K562 (cell line): ENCODE results near the gene FAM114A1. TPM values are rescaled to one million over a fixed set of nuclear protein-coding genes. Genes with fewer than 3 reads are reported as not detected.

Experiments
- BCLAF1 ChIP-seq, 2 experiments: fragments of 450-650 bp in 1 of 2; IDR thresholded peaks; 2 replicates each; pipeline ENCODE4 v1.6.1; 2011 to 2017; ENCODE audit warnings: low read depth in 2 of 2, antibody characterized with exemption in 1 of 2, borderline replicate concordance in 1 of 2, low read length in 1 of 2, mild to moderate bottlenecking in 1 of 2, mixed read lengths in 1 of 2; ENCODE audit not compliant: control insufficient read depth in 1 of 2
- CBX2 ChIP-seq: fragments of 200-600 bp; sonication (generic); IDR thresholded peaks from one replicate; pipeline ENCODE4 v1.6.1; 2012; ENCODE audit warnings: mild to moderate bottlenecking, low read length, inconsistent platforms; ENCODE audit not compliant: insufficient read depth, poor library complexity, severe bottlenecking
- CEBPB ChIP-seq: fragments of 450-650 bp; IDR thresholded peaks from 2 replicates; pipeline ENCODE4 v1.6.1; 2016; ENCODE audit warnings: missing genetic modification characterization, missing compliant biosample characterization
- HEY1 ChIP-seq: fragments of 250-450 bp; sonication (Bioruptor Pico); IDR thresholded peaks from 2 replicates; pipeline ENCODE4 v1.5.0; 2020; ENCODE audit warnings: mild to moderate bottlenecking, moderate library complexity, borderline replicate concordance
- MAFG ChIP-seq: fragments of 450-650 bp; conservative IDR thresholded peaks from 2 replicates; pipeline ENCODE4 v1.6.1; 2016; ENCODE audit warnings: missing genetic modification characterization, missing compliant biosample characterization
- RBM34 ChIP-seq: fragments of 200-400 bp; formaldehyde crosslinking; IDR thresholded peaks from 2 replicates; pipeline ENCODE4 v1.6.1; 2018; ENCODE audit warnings: low read length, borderline replicate concordance; ENCODE audit not compliant: insufficient read depth
- TOE1 ChIP-seq, 2 experiments: fragments of 450-650 bp in 1 of 2; sonication (generic) in 1 of 2; formaldehyde crosslinking in 1 of 2; IDR thresholded peaks; 2 replicates each; pipeline versions ENCODE4 v1.7.1 to v1.8.0; 2016 to 2022; ENCODE audit warnings: borderline replicate concordance in 2 of 2, mild to moderate bottlenecking in 2 of 2, antibody characterized with exemption in 1 of 2, inconsistent platforms in 1 of 2, low read depth in 1 of 2, missing genetic modification reagents in 1 of 2, moderate library complexity in 1 of 2
- ZNF146 ChIP-seq: IDR thresholded peaks from one replicate; pipeline ENCODE4 v1.6.1; 2018; ENCODE audit warnings: missing compliant biosample characterization; ENCODE audit not compliant: unreplicated experiment
- ZNF766 ChIP-seq: fragments of 200-800 bp; sonication (Bioruptor generic); conservative IDR thresholded peaks from 2 replicates; pipeline ENCODE4 v1.6.1; 2016; ENCODE audit warnings: missing genetic modification characterization, missing compliant biosample characterization
- polyA plus RNA-seq, 8 experiments: library from polyadenylated mRNA; depleted of rRNA in 4 of 8; stranded (reverse) in 5 of 8; unstranded in 3 of 8; fragments of >200 nt; fragmentation: Nextera tagmentation in 2 of 8; fragmentation: Illumina TruSeq in 1 of 8; extraction: Ambion mirVana in 2 of 8; extraction: Trizol in 1 of 8; gene quantifications; 2 replicates each; pipeline versions ENCODE4 v1.2.1 to v1.2.3, GENCODE V29; 2011 to 2014; ENCODE audit warnings: inconsistent platforms in 1 of 8, missing spikeins in 1 of 8
- total RNA-seq, 7 experiments: library from RNA; depleted of rRNA in 6 of 7; stranded (reverse); fragments of >200 nt in 6 of 7; fragmentation: Illumina TruSeq in 2 of 7; extraction: Trizol in 2 of 7; gene quantifications; 2 replicates each; pipeline versions ENCODE4 v1.2.1 to v1.2.3, GENCODE V29; 2011 to 2021; ENCODE audit warnings: low replicate concordance in 1 of 7
- TF ChIP-seq, protein P1 (sequence below): sonication (generic); formaldehyde crosslinking; IDR thresholded peaks from 2 replicates; pipeline ENCODE4 v1.8.0; 2022; ENCODE audit warnings: mild to moderate bottlenecking, missing genetic modification reagents

Gene FAM114A1
- total and polyA plus RNA-seq, 9 of the 15 experiments (the other 6 are each of a cell fraction or from before 2014, with no cell fraction given) = 1.8 to 12.0 (median 4.3) TPM

DNA sequence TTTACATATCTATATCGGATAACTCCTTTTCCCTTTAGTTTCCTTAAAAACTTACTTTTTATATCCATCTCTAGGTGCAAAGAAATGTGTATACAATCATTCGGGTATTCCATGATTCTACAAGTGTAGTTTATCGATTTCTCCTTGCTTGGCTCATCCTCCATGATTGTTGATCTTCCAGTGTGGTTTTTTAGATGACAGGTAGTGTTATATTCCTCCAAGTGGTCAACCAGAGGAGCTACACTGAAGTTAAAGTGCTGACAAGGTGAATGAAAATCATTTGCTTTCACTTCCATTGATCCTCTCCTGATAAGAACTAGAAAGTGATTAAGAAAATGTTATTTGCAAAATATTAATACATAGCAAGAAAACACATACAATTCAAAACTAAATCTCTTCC, 126.1 kb downstream of the FAM114A1 start (continued):
- TF ChIP-seq, protein P1, sequence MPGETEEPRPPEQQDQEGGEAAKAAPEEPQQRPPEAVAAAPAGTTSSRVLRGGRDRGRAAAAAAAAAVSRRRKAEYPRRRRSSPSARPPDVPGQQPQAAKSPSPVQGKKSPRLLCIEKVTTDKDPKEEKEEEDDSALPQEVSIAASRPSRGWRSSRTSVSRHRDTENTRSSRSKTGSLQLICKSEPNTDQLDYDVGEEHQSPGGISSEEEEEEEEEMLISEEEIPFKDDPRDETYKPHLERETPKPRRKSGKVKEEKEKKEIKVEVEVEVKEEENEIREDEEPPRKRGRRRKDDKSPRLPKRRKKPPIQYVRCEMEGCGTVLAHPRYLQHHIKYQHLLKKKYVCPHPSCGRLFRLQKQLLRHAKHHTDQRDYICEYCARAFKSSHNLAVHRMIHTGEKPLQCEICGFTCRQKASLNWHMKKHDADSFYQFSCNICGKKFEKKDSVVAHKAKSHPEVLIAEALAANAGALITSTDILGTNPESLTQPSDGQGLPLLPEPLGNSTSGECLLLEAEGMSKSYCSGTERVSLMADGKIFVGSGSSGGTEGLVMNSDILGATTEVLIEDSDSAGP (CRISPR knock-in tag) = no peak
- TF ChIP-seq CEBPB = no peak
- no peak for TF ChIP-seq CBX2
- TF ChIP-seq MAFG = peak; percentile 35; the same call in 1 of the 2 replicates
- TF ChIP-seq TOE1 (IDR thresholded peaks at IDR 0.05; ENCODE audit: borderline replicate concordance) = no peak
- no peak for TF ChIP-seq TOE1 (CRISPR knock-in tag; IDR thresholded peaks at IDR 0.05; ENCODE audit: borderline replicate concordance, low read depth)
- no peak for TF ChIP-seq ZNF766 (CRISPR knock-in tag)
- TF ChIP-seq RBM34 = no peak
- TF ChIP-seq BCLAF1 (IDR thresholded peaks at IDR 0.05; ENCODE audit: borderline replicate concordance in 1 of 2, control insufficient read depth in 1 of 2, low read depth in 2 of 2, low read length in 1 of 2) = no peak
- no peak for TF ChIP-seq ZNF146
- TF ChIP-seq HEY1 (CRISPR knock-in tag) = no peak
